Stomach (tissue), 4 donors: Measurements from ENCODE around the gene PROZ.

Experiments
- POLR2AphosphoS5 ChIP-seq, 3 donors: sonication (generic); formaldehyde crosslinking; IDR thresholded peaks; one replicate each; pipeline ENCODE4 v1.6.1; 2016; ENCODE audit warnings: antibody characterized with exemption in 3 of 3
- TF ChIP-seq, protein P1 (sequence below), 7 experiments: fragments of 450-650 bp in 4 of 7; fragments of 200-600 bp in 3 of 7; sonication (generic) in 3 of 7; IDR thresholded peaks; one replicate each; pipeline ENCODE4 v1.5.1; 2016 to 2019; ENCODE audit warnings: antibody characterized with exemption in 7 of 7, control low read depth in 2 of 7, mild to moderate bottlenecking in 1 of 7

DNA sequence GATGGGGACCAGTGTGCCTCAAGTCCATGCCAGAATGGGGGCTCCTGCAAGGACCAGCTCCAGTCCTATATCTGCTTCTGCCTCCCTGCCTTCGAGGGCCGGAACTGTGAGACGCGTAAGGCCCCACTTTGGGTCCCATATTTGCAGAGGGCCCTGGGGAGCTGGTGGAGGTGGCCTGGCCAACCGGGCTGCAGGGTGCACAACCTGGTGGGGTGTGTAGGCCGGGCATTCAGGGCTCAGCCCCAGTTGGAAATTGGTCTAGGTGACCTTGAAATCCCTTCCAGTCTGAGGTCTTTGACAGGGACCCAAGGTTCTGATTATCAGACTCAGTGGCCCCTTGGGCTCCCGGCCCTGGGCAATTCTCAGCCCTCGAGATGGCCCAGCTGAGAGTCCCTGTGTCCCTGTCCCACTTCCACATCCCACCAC is 44.6 kb upstream of the PROZ start:
- TF ChIP-seq POLR2AphosphoS5 (IDR thresholded peaks at IDR 0.05) = no peak
- TF ChIP-seq, protein P1, sequence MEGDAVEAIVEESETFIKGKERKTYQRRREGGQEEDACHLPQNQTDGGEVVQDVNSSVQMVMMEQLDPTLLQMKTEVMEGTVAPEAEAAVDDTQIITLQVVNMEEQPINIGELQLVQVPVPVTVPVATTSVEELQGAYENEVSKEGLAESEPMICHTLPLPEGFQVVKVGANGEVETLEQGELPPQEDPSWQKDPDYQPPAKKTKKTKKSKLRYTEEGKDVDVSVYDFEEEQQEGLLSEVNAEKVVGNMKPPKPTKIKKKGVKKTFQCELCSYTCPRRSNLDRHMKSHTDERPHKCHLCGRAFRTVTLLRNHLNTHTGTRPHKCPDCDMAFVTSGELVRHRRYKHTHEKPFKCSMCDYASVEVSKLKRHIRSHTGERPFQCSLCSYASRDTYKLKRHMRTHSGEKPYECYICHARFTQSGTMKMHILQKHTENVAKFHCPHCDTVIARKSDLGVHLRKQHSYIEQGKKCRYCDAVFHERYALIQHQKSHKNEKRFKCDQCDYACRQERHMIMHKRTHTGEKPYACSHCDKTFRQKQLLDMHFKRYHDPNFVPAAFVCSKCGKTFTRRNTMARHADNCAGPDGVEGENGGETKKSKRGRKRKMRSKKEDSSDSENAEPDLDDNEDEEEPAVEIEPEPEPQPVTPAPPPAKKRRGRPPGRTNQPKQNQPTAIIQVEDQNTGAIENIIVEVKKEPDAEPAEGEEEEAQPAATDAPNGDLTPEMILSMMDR (IDR thresholded peaks at IDR 0.05) = no peak
